ENCODE data around the gene CHIT1. TPM values are rescaled to one million over a fixed set of nuclear protein-coding genes. Genes with fewer than 3 reads are reported as not detected.
"Not testable (repeated sequence)": the region's sequence is repeated elsewhere in the genome, so short reads cannot be mapped to it uniquely, and the experiment has no call there.

Gene CHIT1
- total and polyA plus RNA-seq, 2 experiments from 2014 or later: 0.07 to 0.47 TPM

GRCh38 chr1:203238535-203238934 lies 9.1 kb upstream of the CHIT1 start (continued):
- no peak for TF ChIP-seq REST (IDR thresholded peaks at IDR 0.05; ENCODE audit: unreplicated experiment)
- TF ChIP-seq POLR2AphosphoS5 (IDR thresholded peaks at IDR 0.05; ENCODE audit: low read depth): no peak
- TF ChIP-seq EZH2phosphoT487 (IDR thresholded peaks at IDR 0.05; ENCODE audit: unreplicated experiment): no peak
- TF ChIP-seq CTCF (conservative IDR thresholded peaks at IDR 0.05; ENCODE audit: low read depth in 2 of 2): no peak
- no peak for TF ChIP-seq ZNF114 (CRISPR knock-in tag; IDR thresholded peaks at IDR 0.05)
- no peak for TF ChIP-seq NANOG (IDR thresholded peaks at IDR 0.05; ENCODE audit: borderline replicate concordance)

GRCh38 chr1:203234901-203235300 lies 5.4 kb upstream of the CHIT1 start:
- H3K27ac Mint-ChIP-seq; H3K27me3 ChIP-seq (ENCODE audit: insufficient read depth); ATAC-seq; DNase-seq (ENCODE audit: low spot score); H3F3A ChIP-seq (replicated peaks; ENCODE audit: low read depth); H3K4me3 Mint-ChIP-seq; H3K27ac ChIP-seq (ENCODE audit: low read depth); H3K4me1 ChIP-seq (ENCODE audit: insufficient read depth); H3K4me1 Mint-ChIP-seq; H3K27me3 Mint-ChIP-seq (ENCODE audit: insufficient read depth, low read depth, poor library complexity); H3K9me2 ChIP-seq (ENCODE audit: insufficient read depth); H3K4me2 ChIP-seq; H4K20me1 ChIP-seq (replicated peaks; ENCODE audit: insufficient read depth); H2AFZ ChIP-seq; H3K79me2 ChIP-seq (replicated peaks; ENCODE audit: insufficient read depth); H3K4me3 ChIP-seq; H3K36me3 ChIP-seq (ENCODE audit: insufficient read depth): not testable (repeated sequence)
- peaks cover 44% of the 10 kb centered on the region for H3K9me3 Mint-ChIP-seq
- H3K36me3 Mint-ChIP-seq (ENCODE audit: low read depth): peaks cover 13% of the 10 kb centered on the region

- Histone ChIP-seq H3K4me3 (no peak overlapping the region), H3K27me3 (ENCODE audit: insufficient read depth) (no peaks in the 10 kb centered on the region), H3F3A (replicated peaks; ENCODE audit: low read depth) (no peaks in the 10 kb centered on the region), H2AFZ (no peak overlapping the region), H3K27ac (ENCODE audit: low read depth) (no peak overlapping the region), H4K20me1 (replicated peaks; ENCODE audit: insufficient read depth) (no peaks in the 10 kb centered on the region), H3K4me1 (ENCODE audit: insufficient read depth) (no peaks in the 10 kb centered on the region), H3K4me2 (no peak overlapping the region), H3K9me2 (ENCODE audit: insufficient read depth) (no peaks in the 10 kb centered on the region), H3K79me2 (replicated peaks; ENCODE audit: insufficient read depth) (no peaks in the 10 kb centered on the region), H3K36me3 (ENCODE audit: insufficient read depth) (no peaks in the 10 kb centered on the region)
- peaks cover 9% of the 10 kb centered on the region for H3K27me3 Mint-ChIP-seq (ENCODE audit: insufficient read depth, low read depth, poor library complexity)
- H3K27ac Mint-ChIP-seq: no peak overlapping the region
- no peak overlapping the region for H3K4me3 Mint-ChIP-seq
- H3K9me3 Mint-ChIP-seq: peaks cover 8% of the 10 kb centered on the region
- no peak for ATAC-seq
- no peak for DNase-seq (ENCODE audit: low spot score)
- H3K4me1 Mint-ChIP-seq: no peaks in the 10 kb centered on the region
- H3K36me3 Mint-ChIP-seq (ENCODE audit: low read depth): no peaks in the 10 kb centered on the region; the same call in 2 of the 3 replicates
- TF ChIP-seq CREB1 (CRISPR knock-in tag; IDR thresholded peaks at IDR 0.05; ENCODE audit: low read depth): no peak
- TF ChIP-seq REST (IDR thresholded peaks at IDR 0.05; ENCODE audit: unreplicated experiment): no peak
- TF ChIP-seq ZNF331 (CRISPR knock-in tag; IDR thresholded peaks at IDR 0.05; ENCODE audit: low read depth): no peak
- TF ChIP-seq CTCF (conservative IDR thresholded peaks at IDR 0.05; ENCODE audit: low read depth in 2 of 2): no peak
- TF ChIP-seq EZH2 (IDR thresholded peaks at IDR 0.05; ENCODE audit: low read depth, unreplicated experiment): no peak
- no peak for TF ChIP-seq ETS1 (IDR thresholded peaks at IDR 0.05)
These were observed 803 bp downstream of the CHIT1 start for GRCh38 chr1:203228670-203229069.
